Stimulated activated CD8-positive, alpha-beta memory T cell treated with anti-CD3 and anti-CD28 coated beads, Interleukin-15, amount 100 ng/mL, for 48 hours (primary cell): ENCODE data around the gene THBS4.
"Not testable (repeated sequence)": the region's sequence is repeated elsewhere in the genome, so short reads cannot be mapped to it uniquely, and the experiment has no call there.

ENCODE experiments used
- DNase-seq, 2 donors: peaks; one replicate each; pipeline ENCODE4 v3.0.0-alpha.2; 2020; ENCODE audit warnings: low read depth in 2 of 2

The THBS4 gene

DNA sequence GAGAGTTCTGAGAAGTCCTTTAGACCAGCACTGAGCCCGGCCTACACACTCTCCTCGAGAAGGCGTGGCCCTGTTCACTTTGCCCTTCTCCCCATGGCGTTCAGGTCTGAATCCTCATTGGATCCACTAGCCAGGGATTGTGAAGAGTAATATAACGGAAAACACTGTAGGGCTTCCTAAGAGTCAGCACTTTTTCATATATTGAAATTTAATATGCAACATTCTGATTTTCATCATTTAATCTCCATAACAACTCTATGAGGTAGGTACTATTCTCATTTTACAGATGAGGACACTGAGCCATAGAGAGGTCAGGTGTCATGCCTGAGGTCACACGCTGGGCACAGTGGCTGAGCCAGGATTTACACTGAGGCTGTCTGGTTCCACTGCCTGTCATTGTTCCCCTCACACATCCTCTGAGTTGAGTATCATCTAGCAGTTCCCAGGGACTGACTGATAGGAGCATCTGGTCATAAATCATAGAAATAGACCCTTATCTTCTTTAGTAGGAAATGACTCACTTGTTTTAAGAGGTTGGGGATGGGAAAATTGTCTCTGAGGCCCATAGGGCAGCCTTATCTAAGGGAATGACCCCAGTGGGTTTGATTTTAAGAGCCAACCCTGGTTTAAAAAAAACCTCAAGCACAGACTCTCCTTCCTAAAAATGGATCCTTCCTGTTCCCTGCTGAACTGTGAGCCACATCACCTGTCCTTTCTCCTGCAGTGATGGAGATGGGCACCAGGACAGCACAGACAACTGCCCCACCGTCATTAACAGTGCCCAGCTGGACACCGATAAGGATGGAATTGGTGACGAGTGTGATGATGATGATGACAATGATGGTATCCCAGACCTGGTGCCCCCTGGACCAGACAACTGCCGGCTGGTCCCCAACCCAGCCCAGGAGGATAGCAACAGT is 41.2 kb downstream of the THBS4 start:
- DNase-seq, result no peak

DNA sequence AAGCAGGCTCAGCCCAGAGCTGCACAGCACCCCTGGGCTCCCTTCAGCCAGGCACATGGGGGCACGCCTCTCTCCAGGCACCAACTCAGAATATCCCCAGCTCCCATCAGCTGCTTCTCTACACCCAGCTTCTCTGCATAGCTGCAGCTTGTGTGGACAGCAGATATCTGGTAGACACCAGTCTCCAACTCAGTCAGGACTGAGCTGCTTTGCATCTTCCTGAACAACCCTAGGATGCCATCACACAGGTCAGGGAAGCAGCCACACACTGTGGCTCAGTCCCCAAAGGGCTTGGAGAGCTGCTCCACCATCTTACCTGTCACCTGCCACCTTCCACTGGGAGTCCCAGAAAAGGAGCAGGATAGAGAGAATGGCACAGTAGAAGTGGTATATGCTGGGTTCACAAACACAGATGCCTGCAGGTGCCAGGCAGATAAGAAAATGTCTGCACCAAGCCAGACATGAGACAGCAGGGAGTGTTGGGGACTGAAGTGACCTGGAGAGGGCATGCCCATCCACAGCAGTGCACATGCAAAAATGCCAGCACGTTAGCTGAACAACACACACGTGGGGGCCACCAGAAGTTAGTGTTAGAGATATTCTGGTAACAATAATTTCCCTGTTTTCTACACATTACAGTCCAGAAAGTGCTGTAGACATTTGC is 42.0 kb downstream of the THBS4 start:
- DNase-seq, result no peak

- no peak for DNase-seq
These were observed 43.8 kb downstream of the THBS4 start for GRCh38 chr5:80078921-80079320.

DNA sequence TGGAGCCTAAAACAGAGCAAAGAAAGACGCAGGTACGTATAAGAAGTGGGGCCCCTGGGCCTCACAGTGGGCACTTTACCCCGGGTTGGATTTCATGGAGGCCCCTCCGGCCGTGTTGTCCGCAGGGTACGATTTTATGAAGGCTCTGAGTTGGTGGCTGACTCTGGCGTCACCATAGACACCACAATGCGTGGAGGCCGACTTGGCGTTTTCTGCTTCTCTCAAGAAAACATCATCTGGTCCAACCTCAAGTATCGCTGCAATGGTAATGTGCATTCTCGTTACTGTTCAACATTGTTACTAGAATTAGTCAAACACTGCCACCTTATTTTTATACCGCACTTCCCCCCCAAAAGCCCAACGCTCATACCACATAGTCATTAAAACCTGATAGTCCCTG is 47.1 kb downstream of the THBS4 start:
- no peak for DNase-seq

- peak; percentile 48 to 52 for DNase-seq
These were observed 47.6 kb downstream of the THBS4 start for GRCh38 chr5:80082731-80083100.

DNA sequence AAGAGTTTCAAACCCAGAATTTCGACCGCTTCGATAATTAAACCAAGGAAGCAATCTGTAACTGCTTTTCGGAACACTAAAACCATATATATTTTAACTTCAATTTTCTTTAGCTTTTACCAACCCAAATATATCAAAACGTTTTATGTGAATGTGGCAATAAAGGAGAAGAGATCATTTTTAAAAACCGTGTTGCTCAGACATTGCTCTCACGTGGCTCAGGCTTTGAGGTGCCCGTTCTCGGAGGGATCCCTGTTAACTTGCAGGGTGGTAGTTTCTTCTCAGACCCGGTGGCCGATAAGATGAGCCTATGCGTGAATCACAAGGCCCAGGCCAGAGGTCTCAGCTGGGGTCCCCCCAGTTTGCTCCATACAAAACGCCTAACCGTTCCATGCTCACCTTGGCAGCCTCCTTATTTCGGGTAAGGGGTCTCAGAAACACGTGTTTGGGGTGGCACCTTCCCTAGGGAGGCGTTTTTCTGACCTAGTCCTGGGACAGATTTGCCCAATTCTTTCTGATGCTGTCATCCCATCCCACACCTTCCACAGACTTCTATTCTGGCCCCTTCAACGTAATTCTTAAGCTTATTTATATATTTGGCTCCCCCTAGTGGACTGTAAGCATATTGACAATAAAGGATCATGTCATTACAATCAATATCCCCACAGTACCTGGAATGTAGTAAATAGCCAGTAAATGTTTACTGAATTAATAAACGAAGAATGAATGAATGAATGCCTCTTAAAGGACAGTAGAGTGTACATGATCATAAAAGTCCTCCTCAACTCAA is 48.1 kb downstream of the THBS4 start:
- DNase-seq, result no peak

- DNase-seq, result no peak
These were observed 55.7 kb downstream of the THBS4 start for GRCh38 chr5:80090884-80091166.

DNA sequence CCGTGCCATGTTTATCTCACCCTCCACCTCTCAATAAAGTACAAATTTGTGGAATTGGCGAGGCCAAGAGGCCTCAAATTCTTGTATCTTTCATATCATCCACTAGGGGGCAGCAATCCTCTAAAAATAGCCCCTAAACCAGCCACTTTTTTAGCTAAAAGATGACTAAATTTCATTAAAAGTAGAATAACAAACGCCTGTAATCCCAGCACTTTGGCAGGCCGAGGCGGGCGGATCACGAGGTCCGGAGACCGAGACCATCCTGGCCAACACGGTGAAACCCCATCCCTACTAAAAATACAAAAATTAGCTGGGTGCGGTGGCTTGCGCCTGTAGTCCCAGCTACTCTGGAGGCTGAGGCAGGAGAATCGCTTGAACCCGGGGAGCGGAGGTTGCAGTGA is 56.6 kb downstream of the THBS4 start:
- DNase-seq, result not testable (repeated sequence)

- no peak for DNase-seq
These were observed 57.4 kb downstream of the THBS4 start for GRCh38 chr5:80092486-80093107.

- no peak for DNase-seq
These were observed 58.6 kb downstream of the THBS4 start for GRCh38 chr5:80093796-80094195.

DNA sequence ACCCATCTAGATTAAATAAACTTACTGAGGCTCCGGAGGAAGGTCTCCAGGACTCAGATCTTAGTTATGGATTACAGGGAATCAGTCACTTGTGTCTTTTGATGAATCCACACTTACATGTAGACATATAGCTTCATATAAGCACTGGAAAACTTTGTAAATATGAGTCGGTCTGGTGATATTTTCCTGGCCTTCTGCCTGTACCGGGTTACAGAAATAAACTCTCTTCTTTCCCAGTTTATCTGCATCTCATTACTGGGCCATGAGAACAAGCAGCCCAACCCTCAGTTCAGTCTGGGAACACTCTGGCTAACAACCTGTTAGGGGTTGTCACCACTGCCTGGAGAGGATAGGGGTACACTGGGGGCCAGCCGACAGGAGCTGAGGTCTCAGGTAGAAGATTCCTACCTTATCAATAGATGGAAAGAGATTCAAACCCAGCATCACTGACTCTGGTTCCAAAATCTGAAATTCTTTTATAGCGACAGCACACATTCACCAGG is 59.1 kb downstream of the THBS4 start:
- no peak for DNase-seq

- DNase-seq, result no peak
These were observed 62.3 kb downstream of the THBS4 start for GRCh38 chr5:80097451-80097850.

DNA sequence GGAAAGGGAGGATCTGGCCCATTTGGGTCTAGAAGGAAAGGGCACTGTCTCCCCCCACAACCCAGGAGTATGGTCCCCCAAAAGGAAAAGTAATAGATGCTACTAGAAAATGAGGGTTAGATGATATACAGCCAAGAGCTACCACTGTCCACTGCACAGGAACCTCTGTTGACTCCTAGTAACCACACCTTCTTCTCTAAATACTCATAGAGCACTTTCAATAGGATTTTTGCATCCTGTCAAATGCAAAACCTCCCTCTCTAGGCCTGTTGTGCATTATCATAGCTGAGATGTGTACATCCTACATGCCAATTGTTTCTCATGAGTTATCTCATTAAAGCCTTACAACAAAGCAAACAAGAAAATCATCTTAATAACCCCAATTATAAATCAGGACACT is 66.8 kb downstream of the THBS4 start:
- no peak for DNase-seq

GRCh38 chr5:80103371-80103770 is 68.2 kb downstream of the THBS4 start:
- no peak for DNase-seq

DNA sequence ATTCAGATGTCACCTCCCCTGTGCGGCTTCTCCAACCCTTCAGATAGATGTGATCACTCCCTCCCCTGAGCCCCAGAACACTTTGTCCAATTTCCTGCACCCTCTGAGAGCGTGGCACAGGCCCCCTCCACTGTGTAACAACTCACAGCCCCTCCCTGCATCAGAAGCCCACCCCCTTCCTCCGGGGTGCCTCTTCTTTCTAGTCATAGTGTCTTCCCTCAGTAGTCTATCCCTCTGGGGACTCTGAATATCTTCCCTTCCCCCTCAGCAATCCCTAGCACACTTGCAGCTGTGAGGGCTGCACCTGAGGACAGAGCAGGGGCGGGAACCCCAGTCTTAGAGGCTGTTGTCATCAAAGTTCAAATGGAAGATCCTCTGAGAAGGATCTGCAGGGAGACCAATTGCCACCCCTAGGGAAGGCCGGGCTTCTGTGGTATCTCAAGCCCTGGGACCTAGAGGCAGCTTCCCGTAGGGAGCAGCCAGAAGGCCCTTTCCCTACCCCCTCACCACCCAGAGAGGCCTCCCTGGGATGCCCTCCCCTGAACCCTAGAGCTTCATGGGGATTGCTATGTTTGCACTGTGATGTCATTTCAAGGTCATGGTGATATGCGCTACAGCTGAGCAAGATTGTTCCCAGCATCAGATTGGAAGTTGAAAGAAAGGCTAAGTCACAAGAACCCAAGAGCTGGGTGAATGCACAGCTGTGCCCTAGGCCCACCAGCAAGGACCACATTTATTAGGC is 70.7 kb downstream of the THBS4 start:
- no peak for DNase-seq

GRCh38 chr5:80106916-80107315 is 71.8 kb downstream of the THBS4 start:
- no peak for DNase-seq

GRCh38 chr5:80109646-80110478 is 74.7 kb downstream of the THBS4 start:
- DNase-seq, result no peak

DNA sequence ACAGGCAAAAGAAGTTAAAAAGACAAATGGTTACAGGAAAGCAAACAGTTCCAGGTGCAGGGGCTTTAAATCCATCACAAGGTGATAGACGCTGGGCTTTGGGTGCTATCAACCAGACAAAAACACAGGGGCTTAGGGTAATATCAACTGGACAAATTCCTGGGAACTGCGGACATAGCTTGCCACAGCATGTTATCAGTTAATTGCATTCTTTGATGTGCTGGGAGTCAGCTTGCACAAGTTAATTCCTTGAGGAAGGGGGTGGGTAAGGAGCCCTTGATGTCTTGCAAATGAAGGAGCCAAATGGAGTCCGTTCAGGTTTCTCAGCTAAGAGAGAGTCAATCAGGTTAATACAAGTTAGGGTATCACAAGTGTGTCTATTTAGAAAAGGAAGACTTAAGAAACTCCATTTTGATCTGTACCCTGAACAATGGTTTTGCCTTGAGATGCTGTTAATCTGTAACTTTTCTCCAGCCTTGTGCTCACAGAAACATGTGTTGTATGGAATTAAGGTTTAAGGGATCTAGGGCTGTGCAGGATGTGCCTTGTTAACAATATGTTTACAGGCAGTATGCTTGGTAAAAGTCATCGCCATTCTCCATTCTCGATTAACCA is 76.3 kb downstream of the THBS4 start:
- DNase-seq, result not testable (repeated sequence)

GRCh38 chr5:80114860-80115259 is 79.7 kb downstream of the THBS4 start:
- no peak for DNase-seq

DNA sequence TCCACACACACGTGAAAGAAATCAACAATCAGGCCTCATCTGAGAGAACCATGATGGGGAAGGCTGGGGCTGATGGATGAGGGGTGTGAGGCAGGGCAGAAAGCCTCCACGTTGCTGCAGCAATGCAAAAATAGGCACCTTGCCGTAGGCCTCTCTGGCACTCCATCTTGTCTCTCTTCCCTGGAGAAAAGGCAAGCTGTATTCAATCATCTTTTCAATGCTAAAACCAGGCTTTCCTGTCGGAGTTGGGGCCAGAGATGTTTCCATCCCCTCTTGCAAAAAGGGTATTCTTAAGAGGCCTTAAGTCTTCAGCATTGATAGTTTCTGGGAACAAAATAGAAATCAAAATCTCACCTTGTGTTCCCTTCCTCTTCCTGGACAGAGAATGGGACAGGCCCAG is 80.9 kb downstream of the THBS4 start:
- DNase-seq, result no peak
